Adipose tissue (tissue), 3 donors: ENCODE measurements around the gene UBE3D. TPM values are rescaled to one million over a fixed set of nuclear protein-coding genes. Genes with fewer than 3 reads are reported as not detected.
"Not testable (repeated sequence)": the region's sequence is repeated elsewhere in the genome, so short reads cannot be mapped to it uniquely, and the experiment has no call there.

Source experiments
- H3K27ac ChIP-seq: one replicate; pipeline ENCODE4 v1.5.1; 2013; ENCODE audit warnings: low read depth, low read length
- WGBS, 3 donors: extraction: QIAGEN DNeasy Blood & Tissue Kit; methylation state at CpG; one replicate each; pipeline ENCODE4 v1.1.7; 2013; 5-methylcytosine and 5-hydroxymethylcytosine counted together
- polyA plus RNA-seq, 3 donors: library from polyadenylated mRNA; stranded (reverse); fragments of 200-250 nt; gene quantifications; one replicate each; pipeline ENCODE4 v1.2.3, GENCODE V29; 2013
- donor health status: healthy with polysubstance abuse.
- donor health status: Bipolar disorder and iron deficiency.
- donor health status: healthy.

UBE3D gene
- polyA plus RNA-seq, 3 donors = 1.5 to 7.0 (median 3.5) TPM

DNA sequence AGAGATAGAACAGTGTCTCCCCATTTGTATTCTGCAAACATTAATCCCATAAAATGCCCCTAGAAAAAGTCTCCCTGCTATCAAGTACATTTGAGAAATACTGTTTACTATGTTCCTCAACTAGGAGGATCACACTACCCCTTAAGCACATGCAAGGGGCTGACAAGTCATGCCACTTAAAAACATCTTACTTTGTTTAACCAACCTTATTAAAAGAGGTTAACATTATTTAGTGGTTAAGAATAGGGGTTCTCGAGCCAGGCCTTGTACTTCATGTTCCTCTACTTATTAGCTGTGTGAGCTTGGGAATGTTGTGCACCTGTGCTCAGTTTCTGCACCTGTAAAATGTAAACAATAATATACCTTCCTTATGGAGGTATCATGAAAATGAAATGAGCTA is 113.7 kb downstream of the UBE3D start:
- H3K27ac ChIP-seq = no peak overlapping the region
- WGBS, 3 donors = 66 to 100% (median 97%) methylated on average over 1 of the region's 1 CpG

DNA sequence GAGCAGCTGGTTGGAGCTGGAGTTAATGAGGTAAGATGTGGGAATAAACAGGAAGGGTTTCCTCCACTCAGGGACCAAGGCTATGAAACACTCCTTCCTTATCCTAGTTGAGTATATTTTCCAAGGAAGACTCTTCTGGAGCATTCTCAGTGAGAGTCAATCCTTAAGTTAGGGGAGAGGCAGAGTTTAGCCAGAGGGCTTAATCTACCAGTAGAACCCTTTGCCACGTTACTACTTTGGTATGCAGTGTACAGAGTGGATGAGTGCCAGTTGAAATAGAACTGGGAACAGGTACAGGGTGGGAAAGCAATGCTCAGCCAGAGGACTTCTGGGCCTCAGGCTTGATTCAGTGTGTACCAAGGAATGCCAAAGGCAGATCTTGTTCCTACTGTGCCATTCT is 114.3 kb downstream of the UBE3D start:
- no peak overlapping the region for H3K27ac ChIP-seq
- 61 to 81% (median 70%) methylated on average over 1 of the region's 1 CpG for WGBS, 3 donors

DNA sequence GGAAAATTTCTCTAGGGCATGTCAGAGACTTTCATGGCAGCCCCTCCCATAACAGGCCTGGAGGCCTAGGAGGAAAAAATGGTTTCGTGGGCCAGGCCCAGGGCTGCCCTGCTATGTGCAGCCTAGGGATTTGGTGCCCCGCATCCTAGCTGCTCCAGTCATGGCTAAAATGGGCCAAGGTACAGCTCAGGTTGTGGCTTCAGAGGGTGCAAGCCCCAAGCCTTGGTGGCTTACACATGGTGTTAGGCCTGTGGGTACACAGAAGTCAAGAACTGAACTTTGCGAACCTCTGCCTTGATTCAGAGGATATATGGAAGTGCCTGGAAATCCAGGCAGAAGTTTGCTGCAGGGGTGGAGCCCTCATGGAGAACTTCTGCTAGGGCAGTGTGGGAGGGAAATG is 134.7 kb downstream of the UBE3D start:
- not testable (repeated sequence) for H3K27ac ChIP-seq
- 97% methylated on average over 3 of the region's 3 CpGs for WGBS, 3 donors

DNA sequence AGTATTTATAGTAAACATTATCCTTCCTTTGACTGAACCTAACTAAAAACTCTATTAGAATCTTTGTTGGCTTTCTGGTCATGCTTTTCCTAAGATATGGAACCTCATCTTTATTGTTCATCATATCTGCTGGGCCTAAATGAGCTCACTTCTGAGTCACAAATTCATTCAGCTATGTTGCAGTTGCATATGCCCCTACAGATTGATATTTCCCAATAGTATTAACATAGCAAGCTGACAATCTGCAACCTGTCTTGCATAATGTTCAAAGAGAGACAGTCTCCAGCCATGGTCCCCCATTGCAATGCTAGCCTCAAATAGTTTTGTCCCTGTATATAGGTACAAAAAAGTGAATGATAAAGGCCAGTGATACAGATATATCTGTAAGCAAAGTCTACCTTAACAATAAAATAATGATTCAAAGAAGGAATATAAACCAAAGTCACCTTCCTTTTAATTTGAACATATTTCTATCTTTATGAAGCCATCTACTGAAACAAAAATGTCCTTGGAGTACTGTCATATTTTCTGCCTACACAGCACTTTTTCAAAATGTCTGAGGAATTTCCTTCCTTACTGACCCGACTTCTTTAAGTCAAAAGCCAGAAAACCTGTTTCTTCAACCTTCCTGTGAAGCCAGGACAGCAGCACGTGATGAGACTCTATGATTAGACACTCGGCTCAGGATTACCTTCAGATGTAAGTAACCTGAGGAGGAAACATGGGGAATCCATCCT is 140.7 kb downstream of the UBE3D start:
- no peak overlapping the region for H3K27ac ChIP-seq
- 59 to 81% (median 68%) methylated on average over 3 of the region's 3 CpGs for WGBS, 3 donors

DNA sequence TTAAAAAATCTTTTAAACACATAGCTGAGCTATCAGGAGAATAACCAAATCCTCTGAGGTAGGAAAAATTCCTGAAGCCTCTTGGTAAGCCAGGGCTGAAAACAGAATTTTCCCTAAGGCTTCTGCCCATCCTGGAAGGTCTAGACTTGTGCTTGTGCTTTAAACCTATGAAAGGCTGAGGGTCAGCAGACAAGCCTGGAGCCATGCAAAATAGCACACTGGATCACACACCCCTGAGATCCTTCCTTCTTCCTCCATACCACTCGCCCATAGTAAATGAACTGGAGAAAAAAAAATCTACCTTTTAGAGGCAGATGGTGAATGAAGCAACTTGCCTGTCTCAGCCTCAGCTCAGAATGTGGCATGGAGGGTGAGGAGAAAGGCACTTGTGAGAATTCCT is 144.4 kb downstream of the UBE3D start:
- H3K27ac ChIP-seq = no peak overlapping the region
- 85 to 100% (median 90%) methylated on average over 1 of the region's 1 CpG for WGBS, 3 donors

DNA sequence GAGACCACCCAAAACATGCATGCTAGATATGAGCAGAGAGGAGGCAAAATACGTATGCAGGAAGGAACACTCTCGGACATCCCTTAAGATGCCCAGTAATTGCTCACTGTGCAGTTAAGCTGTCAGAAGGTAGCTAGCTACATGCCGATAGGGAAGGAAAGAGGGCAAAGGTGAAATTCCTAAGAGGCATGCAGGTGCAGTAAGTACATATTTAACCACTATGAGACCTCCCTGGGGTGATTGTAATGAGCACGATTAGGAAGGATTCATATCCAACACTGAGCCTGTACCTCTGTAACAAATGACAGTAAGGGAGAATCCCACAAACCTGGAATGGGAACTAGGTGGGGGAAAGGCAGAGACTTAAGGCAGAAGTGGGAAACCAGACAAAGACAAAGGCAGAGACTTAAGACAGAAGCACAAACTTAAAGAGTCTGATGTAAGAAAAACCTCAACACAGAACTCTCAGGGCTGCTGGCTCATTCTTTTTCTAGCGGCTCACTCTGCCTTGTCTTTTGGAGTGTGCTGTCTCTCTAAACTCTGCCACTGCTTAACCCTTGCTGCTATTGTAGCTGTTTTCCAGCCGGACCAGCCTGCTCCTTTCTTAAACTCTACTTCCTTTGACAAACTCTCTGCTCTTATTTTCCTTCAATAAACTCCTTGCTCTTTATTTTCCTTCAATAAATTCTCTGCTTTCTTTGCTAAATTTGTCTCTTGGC is 148.1 kb downstream of the UBE3D start:
- 63 to 72% (median 64%) methylated on average over 6 of the region's 6 CpGs for WGBS, 3 donors
- H3K27ac ChIP-seq = no peak overlapping the region

DNA sequence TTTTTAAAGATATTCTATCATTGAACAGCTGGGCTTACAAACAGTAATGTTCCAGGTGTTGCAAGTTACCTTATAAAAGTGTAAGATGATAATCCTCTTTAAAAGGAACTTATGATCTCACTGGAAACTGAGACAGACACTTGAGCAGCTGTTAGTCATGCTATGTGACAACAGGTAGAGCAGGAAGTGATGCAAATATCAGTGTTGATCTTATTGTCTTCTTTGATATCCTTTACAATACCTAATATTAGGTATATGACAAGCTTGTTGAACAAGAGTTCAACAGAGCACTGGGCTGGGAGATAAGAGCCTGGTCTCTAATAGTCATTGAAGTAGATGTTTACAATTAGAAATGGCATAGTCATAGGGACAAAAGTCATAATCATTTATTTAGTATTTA is 150.0 kb downstream of the UBE3D start:
- H3K27ac ChIP-seq = no peak overlapping the region

DNA sequence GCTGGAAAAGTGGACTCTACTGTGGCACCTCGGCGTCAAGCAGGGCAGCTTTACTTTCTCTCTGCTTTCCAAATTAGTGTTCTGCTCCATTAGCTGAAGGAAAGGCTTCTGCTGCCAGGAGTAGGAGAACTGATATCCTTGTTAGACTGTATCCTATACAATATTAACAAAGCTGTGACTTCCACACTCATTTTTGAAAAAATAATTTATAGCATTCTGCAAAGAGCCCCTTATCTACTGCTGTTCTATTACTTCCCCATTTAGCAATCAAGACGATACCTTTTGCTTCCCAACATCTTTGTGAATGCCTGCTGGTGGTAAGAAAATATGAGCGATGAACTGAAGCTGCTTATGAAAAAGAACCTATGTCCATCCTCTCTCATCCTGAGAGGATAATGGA is 151.1 kb downstream of the UBE3D start:
- no peak overlapping the region for H3K27ac ChIP-seq
- WGBS, 3 donors = 90 to 96% (median 94%) methylated on average over 4 of the region's 4 CpGs

DNA sequence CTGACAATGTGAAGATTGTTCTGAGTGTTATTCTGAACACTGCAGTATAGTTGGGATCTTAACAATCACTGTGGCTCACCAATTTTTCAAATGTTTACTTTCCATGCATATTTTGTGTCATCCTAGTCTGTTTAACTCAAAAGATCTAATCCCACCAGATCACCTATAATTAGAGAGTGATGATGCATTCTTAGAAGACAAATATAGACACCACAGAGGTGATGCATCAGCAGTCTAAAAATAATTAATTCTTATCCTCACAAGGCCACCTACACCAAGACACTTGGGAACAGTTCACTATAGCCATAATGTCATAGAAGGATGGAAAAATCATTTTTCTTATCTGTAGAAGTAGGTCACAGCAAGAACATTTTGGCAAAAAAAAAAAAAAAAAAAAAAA is 154.8 kb downstream of the UBE3D start:
- H3K27ac ChIP-seq = no peak overlapping the region

DNA sequence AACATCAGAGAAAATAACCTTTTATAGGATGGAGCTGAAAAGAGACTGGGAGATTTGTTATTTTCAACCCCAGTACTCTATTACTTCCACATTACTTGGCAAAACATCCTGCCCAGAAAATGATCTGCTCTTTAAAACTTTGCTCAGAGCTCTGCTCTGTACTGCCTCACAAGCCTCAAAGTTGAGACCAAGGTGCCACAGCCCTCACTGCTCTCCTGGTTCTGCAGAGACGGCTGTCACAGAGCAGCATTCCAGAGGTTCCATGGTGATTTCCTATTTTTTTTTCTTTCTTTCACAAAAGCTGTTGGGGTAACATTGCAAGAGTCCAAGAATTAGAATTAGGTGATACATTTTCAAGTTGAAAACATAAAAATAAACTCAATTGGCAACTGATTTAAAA is 155.2 kb downstream of the UBE3D start:
- no peak overlapping the region for H3K27ac ChIP-seq
- WGBS, 3 donors = 33 to 85% (median 78%) methylated on average over 1 of the region's 1 CpG

DNA sequence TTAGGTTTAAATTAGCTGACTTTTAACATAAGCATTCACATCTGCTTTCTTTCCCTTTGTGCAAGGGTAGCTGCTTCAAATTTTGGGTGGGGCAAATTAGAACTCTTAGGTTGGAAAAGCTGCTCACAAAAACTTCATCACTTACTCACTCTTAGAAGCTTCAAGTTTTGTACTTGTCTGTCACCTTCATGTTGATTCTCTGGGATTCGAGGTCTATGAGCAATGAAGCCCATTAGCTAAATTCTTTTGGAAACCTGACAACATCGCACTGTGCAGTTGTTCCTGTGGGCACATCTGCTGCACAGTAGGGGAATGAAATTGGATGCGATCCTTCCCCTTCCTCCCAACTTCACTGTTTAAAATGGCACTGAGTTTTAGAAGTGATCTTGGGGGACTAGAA is 156.1 kb downstream of the UBE3D start:
- 83 to 90% (median 90%) methylated on average over 3 of the region's 3 CpGs for WGBS, 3 donors
- no peak overlapping the region for H3K27ac ChIP-seq

DNA sequence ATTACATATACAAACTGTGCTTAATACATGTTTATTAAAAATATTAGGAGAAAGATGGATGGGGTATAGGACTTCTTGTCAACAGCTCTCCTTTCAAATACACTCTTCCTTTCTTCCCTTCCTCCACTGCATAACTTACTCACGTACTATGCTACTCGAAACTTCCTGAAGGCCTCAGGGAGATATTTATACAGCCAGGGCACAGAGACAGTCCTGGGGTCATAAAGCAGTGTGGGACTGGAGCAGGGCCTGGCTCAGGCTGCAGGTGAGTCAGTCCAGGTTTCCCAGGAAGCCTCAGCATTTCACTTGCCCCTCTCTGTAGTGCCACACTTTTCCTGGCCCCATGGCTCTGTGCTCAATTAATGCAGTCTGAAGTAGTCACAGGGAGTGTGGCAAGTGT is 157.0 kb downstream of the UBE3D start:
- no peak overlapping the region for H3K27ac ChIP-seq
- 81 to 87% (median 82%) methylated on average over 2 of the region's 2 CpGs for WGBS, 3 donors

DNA sequence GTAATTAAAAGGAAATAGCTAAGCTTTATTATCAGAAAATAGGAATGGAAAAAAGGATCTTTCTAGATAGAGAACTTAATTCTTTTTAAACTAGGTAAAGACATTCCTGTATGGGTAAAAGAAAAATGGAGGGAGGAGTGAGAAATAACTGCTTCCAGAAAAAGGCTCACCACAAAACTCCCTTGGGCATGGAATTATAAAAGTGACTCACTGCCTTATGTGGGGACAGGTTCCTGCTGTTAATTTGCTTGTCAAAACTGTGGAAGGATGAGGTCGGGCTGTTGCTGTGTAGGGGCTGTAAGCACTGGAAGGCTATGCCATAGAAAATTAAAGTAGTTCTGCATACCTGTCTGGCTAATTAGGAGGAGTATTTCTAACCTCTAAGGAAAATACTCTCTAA is 158.7 kb downstream of the UBE3D start:
- no peak overlapping the region for H3K27ac ChIP-seq
- WGBS, 3 donors = 23 to 48% (median 39%) methylated on average over 1 of the region's 1 CpG

DNA sequence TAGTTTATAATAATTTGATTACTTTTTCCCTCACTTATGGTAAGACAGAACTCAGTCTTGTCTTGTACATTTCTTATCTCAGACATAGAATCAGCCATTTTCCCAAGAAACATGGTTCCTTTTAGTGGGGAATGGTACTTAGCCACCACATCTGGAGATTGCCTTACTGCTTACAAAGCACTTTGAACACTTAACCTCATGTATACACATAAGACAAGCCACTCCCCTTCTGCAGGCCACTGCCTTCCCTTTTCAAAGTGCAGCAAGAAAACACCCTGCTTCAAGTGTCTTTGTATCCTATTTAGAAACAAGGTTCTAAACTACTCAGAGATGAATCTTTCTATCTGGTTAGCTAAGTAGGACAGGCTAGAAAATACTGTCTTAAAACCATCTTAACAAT is 159.2 kb downstream of the UBE3D start:
- no peak overlapping the region for H3K27ac ChIP-seq

DNA sequence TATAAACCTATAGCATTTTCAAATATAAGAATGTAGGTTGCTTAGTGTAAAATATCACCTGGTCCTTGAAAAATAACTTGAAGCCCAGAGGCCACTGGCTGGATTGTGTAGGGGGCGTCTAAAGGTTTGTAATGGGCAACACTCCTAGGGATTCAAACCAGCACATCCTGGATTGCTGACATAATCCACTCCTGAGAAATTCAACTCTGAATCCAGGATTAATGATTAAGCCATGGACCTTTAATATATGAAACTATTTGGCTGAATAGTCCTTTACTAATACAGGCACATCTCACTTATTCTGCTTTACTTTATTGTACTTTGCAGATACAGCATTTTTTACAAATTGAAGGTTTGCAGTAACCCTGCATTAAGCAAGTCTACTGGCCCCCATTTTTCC is 160.8 kb downstream of the UBE3D start:
- 84 to 93% (median 85%) methylated on average over 1 of the region's 1 CpG for WGBS, 3 donors
- H3K27ac ChIP-seq = no peak overlapping the region

DNA sequence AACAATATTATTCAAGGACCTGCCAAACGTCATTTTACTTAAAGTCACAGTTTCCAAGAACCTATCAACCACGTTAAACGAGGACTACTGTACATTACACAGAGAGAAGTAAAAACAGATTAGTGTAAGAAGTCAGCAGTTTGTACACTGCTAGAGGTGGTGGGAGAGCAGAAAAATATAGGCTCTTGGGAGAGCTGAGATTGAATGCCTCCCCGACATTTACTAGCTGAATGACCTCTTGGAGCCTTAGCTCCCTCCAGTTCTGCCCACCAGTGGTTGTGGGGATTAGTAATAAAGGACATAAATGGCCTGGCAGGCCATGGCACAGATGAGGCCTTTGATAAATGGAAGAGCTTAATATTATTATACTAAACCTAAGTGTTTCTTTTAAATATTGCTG is 161.4 kb downstream of the UBE3D start:
- H3K27ac ChIP-seq = no peak overlapping the region

DNA sequence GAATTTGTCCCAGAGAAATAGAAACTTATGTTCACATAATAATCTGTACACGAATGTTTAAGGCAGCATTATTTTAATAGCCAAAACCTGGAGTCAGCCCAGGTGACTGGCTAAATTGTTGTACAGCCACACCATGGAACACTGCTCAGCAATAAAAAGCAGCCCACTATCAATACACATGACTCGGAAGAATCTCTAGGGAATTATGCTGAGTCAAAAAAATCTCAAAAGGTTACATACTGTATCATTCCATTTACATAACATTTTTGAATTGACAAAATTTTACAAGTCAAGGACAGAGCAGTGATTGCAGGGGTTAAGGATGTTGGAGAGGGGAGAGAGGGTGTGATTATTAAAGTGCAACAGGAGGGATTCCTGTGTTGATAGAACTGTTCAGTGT is 163.4 kb downstream of the UBE3D start:
- WGBS, 3 donors = 65 to 85% (median 74%) methylated on average over 2 of the region's 2 CpGs
- no peak overlapping the region for H3K27ac ChIP-seq

More for the DNA sequence above, 161.4 kb downstream of the UBE3D start:
- 68 to 88% (median 85%) methylated on average over 4 of the region's 4 CpGs for WGBS, 3 donors

DNA sequence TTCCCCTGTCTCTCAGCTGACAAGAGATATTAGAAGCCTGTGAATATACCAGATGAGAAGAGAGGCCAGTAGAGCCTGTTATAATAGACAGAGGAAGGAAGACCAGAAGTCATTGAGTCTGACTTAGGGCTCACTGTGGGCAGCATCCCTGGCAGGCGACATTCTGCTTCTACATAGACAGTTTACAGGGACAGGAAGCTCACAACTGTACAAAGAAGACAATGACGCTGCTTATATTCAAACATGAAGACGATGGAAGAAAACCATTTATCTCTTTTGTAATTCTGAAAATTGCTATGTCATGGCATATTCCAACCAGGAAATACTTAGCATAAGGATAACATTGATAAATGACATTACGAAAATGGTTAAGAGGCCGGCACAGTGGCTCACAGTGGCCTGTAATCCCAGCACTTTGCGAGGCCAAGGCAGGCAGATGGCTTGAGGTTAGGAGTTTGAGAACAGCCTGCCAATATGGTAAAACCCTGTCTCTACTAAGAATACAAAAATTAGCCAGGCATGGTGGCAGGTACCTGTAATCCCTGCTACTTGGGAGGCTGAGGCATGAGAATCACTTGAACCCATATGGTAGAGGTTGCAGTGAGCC is 170.9 kb downstream of the UBE3D start:
- WGBS, 3 donors = 91 to 93% (median 93%) methylated on average over 6 of the region's 6 CpGs
- no peak overlapping the region for H3K27ac ChIP-seq

DNA sequence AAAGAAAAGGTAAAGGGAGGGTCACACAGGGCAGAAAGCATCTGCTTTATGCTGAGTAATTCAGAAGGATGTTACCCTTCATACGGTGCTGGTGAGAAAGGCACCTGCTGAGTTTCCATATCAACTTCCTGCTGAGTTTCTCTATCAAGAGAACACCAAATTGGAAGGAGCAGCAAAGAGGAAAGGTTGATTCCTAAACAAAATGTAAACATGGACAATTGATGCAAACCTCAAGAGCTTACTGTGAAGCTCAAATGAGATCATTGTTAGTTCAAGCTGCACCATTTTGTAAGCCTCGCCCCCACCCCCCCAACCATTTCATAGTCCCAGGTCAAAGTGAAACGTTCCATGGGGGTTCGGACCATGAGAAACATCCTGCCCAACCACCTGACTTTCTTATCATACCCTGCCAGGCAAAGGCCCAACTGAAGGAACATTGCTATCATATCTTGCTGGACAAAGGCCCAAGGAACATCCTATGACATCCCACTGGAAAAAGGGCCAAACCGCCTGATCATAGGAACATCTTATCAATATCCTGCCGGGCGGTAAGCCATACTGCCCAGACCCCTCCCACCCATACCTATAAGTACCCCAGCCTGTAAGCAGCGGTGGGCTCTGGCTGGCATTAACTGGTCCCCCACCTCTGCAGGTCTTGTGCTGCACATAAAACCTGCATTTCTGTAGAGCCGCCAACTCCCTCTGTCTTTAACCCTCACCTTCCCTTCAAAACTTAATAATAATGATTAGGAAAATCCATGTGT is 171.6 kb downstream of the UBE3D start:
- H3K27ac ChIP-seq = no peak overlapping the region
- WGBS, 3 donors = 86 to 92% (median 90%) methylated on average over 9 of the region's 9 CpGs
